SHP77 treated with DMSO at 0.1 percent for 48 hours (cell line): ENCODE results near the gene MKNK2.
A peak's percentile ranks its signal among the peaks of the same experiment; 100 is the strongest.
"Not testable (repeated sequence)": the region's sequence is repeated elsewhere in the genome, so short reads cannot be mapped to it uniquely, and the experiment has no call there.

Experiments used
- DNase-seq: peaks from one replicate; lab custom pipeline; 2025; lab: John Stamatoyannopoulos, UW

MKNK2 gene

DNA sequence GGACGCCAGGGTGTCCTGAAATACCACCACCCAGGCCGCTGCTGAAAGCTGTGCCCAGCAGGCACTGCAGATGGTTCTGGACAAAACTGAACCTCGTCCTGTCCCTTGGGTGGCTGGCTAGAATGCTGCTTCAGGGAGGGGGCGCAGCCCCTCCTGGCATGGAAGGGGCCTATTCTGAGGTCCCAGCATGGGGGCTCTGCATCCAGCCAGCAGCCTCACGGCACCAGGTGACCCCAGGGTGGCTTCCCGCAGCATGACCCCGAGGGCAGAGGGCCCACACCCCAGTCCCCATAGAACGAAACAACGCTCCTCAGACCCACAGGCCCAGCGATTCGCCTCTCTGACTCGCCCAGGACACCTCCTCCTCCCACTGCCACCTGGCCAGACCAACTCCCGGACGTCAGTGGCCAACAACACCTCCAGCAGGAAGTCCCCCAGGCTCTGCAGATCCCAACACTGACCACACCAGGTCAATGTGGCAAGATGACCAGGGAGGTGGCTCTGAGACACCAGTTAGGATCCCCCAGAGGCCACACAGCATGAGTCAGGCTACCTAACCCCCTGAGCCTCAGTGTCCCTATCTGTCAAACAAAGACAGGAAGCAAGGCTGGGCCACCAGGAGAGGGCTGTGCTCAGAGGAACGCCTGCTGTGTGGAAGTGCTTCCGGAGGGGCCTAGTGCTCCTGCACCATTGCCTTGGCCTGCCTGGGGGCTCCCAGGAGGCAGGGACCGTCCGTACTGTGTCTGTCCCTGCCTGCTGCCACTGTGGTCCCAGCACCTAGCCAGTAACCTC is 6.1 kb downstream of the MKNK2 start:
- no peak for DNase-seq

GRCh38 chr19:2043961-2044708 is 6.9 kb downstream of the MKNK2 start:
- DNase-seq: no peak

DNA sequence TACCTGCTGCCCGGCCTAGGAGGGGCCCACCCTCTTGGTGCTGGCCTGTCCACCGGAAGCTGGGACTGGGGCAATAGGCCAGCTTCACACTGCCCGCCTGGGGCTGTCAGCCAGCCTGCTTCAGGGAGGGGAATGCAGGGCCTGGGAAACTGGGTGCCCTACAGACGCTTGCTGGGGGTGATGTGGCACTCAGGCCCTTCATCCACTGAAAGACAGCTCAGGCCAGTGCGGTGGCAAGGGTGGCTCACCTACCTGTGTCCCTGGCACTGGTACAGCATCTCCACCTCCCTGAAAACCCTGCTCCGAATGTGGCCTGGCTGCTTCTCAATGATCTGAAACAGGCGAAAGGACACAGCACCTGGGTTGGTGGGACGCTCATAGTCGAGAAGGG is 7.8 kb downstream of the MKNK2 start:
- no peak for DNase-seq

DNA sequence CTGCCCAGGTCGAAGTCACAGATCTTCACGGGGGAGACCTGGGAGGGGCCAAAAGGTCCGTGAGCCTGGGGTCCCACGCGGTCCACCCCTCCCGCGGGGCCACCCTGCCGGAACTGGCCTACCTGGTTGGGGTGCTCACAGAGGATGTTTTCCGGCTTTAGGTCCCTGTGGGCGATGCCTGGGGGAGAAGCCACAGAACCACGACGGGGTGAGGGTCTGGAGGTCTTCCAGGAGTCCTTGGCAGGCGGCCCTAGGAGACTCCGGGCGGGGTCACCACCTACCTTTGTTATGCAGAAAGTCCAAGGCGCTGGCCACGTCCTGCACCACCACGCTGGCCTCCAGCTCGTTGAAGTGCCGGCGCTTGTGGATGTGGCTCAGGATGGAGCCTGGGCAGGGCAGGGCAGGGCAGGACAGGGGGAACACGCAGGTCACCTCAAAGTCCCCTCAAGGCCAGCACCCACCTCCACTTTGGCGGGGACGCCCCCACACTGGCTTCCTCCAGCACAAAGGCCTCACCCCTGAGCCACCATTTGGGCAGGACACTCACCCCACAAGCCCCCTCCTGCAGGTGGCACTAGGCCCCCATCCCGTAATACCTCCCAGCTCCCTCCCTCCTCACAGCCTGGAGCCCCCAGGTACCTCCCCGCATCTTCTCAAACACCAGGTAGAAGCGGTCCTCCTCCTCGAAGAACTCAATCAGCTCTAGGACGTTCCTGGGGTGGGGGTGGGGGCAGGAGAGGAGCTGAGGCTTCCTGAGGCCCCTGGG is 8.4 kb downstream of the MKNK2 start:
- DNase-seq: no peak

- DNase-seq: peak; percentile 86
Measured at GRCh38 chr19:2041683-2042484, 9.2 kb downstream of the MKNK2 start.

DNA sequence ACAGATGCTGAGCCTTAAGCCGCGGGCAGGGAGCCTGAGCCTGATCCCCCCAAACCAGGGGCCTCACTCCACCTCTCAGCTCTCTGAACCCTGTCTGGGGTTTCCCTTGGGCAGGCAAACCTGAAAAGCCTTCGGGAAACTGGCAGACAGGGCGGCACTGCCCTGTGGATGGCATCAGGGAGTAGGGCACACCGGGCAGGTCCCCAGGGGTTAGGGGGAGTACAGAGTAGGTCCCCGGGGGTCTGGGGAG is 9.7 kb downstream of the MKNK2 start:
- DNase-seq: no peak

GRCh38 chr19:2040647-2041432 is 10.2 kb downstream of the MKNK2 start:
- DNase-seq: no peak

GRCh38 chr19:2039959-2040646 is 10.9 kb downstream of the MKNK2 start:
- no peak for DNase-seq

DNA sequence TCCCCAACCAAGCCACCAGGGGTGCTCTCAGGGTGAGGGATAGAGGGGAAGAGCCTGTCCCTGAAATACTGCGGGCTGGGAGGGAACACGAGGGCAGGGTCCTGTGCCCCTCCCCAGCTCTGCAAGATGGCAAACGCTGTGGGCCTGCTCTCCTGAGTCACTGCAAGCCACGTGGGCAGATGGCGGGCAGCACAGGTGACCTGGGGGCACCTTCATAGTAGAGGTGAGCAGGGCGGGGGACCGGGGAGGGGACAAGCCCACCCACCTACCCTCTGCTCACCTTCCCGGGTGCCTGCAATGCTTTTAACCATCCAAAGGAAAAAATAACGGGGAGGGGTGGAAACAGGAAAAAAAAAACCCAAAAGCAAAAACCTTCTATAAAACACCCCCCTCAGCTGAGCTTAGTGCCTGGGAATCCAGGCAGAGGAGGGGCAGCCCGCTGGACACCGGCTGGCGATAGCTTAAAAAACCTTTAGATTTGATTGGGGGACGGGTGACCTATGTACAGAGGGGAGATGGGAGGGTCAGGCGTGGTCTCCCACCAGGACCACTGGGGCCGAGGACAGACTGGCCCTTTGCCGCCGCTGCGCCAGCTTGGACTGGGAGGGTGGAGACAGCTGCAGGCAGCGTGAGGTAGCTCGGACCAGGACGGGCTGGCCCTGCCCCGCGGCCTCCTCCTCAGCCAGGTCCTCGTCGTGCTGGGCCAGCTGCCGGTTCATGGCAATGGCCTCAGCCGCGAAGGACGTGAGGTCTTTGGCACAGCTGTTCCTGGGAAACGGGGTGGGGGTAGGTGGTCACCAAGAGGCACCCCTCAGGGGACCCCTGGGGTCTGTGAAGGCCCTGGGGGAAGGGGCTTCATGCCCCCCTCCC is 11.7 kb downstream of the MKNK2 start:
- DNase-seq: no peak

DNA sequence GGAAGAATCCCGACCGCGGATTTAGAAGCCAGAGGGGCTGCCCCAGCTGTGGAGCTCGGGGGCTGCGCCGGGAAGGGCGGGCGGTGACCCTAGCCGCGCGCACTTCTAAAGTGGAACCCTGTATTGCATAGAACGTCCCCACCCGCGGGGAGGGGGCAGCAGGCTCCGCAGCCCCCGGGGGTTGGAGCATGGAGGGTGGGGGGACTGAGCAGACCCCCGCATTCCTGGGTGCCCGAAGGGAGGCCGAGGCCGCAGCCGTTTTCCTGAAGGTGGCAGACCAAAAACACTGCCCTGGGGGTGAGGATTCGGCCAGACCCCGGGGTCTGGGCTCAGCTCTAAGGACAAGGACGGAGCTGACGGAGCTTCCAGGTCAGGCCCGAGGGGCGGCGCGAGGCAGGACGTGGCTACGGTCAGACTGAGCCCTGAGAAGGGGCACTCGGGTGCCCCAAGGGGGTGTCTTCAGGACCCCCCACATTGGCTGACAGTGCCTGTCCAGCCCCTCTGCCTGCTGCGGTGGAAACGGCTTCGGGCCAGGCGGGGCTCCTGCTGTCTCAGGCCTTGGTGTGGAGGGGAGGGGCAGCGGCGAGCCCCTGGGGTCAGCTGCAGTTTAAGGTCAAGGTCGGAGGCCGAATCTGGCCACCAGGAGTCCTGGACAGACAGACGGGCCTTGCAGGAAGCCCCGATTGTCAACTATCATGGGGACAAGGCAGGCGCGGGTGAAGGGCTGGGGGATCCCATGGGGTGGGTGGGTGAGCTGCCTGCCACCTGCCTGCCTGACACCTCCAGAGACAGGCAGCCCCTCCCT is 12.6 kb downstream of the MKNK2 start:
- DNase-seq: no peak

- no peak for DNase-seq
Measured at GRCh38 chr19:2037651-2038255, 13.3 kb downstream of the MKNK2 start.

GRCh38 chr19:2036424-2036823 is 14.6 kb downstream of the MKNK2 start:
- DNase-seq: no peak

GRCh38 chr19:2035590-2035991 is 15.5 kb downstream of the MKNK2 start:
- no peak for DNase-seq

GRCh38 chr19:2034729-2035589 is 16.1 kb downstream of the MKNK2 start:
- DNase-seq: peak; percentile 84

- not testable (repeated sequence) for DNase-seq
Measured at GRCh38 chr19:2034253-2034652, 16.8 kb downstream of the MKNK2 start.

- DNase-seq: no peak
Measured at GRCh38 chr19:2033825-2034159, 17.3 kb downstream of the MKNK2 start.

- no peak for DNase-seq
Measured at GRCh38 chr19:2033115-2033824, 17.8 kb downstream of the MKNK2 start.
